ENCODE results near the gene SMYD3.

DNA sequence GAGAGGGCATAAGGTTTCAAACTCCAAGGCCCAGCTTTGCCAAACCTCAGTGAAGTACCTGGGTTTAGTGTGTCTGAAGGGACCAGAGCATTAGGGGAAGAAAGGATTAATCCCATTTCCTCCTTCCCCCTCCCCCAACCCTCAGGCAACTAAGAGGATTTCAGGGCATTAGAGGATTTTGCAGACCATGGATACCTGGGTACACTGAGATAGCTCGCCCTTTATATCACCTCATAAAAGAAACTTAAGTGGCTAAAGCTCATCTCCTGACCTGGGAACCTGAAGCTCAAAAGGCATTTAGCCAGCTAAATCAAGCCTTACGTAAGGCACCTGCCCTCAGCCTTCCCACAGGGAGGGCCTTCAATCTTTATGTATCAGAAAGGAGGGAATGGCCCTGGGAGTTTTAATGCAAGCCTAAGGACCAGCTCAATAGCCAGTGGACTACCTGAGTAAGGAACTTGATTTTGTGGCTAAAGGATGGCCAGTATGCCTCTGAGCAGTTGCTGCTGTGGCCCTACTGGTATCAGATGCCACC is 26.4 kb upstream of the SMYD3 start:
- TF ChIP-seq, protein P1, sequence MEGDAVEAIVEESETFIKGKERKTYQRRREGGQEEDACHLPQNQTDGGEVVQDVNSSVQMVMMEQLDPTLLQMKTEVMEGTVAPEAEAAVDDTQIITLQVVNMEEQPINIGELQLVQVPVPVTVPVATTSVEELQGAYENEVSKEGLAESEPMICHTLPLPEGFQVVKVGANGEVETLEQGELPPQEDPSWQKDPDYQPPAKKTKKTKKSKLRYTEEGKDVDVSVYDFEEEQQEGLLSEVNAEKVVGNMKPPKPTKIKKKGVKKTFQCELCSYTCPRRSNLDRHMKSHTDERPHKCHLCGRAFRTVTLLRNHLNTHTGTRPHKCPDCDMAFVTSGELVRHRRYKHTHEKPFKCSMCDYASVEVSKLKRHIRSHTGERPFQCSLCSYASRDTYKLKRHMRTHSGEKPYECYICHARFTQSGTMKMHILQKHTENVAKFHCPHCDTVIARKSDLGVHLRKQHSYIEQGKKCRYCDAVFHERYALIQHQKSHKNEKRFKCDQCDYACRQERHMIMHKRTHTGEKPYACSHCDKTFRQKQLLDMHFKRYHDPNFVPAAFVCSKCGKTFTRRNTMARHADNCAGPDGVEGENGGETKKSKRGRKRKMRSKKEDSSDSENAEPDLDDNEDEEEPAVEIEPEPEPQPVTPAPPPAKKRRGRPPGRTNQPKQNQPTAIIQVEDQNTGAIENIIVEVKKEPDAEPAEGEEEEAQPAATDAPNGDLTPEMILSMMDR (conservative IDR thresholded peaks at IDR 0.05) = no peak
- TF ChIP-seq ZFX (IDR thresholded peaks at IDR 0.05) = no peak

All from C4-2B (cell line).